Fibroblast of mammary gland (primary cell): ENCODE measurements around the gene ZIC3.
"Not testable (repeated sequence)": the region's sequence is repeated elsewhere in the genome, so short reads cannot be mapped to it uniquely, and the experiment has no call there.

Source experiments
- DNase-seq: peaks from one replicate; pipeline ENCODE4 v3.0.0-alpha.2; 2010; ENCODE audit warnings: low read depth
- H3K4me3 ChIP-seq: 2 replicates; pipeline ENCODE4 v1.5.1; 2011; ENCODE audit warnings: low read depth, mild to moderate bottlenecking, low read length, moderate library complexity; ENCODE audit not compliant: control insufficient read depth
- CTCF ChIP-seq: conservative IDR thresholded peaks from 2 replicates; pipeline ENCODE4 v1.5.1; 2011; ENCODE audit warnings: low read depth, low read length, inconsistent platforms; ENCODE audit not compliant: control insufficient read depth, insufficient read depth

ZIC3 gene

GRCh38 chrX:137549851-137550664, 15.9 kb upstream of the ZIC3 start:
- DNase-seq, result no peak
- no peak overlapping the region for H3K4me3 ChIP-seq
- no peak for TF ChIP-seq CTCF

- no peak for TF ChIP-seq CTCF
- DNase-seq, result no peak
- no peak overlapping the region for H3K4me3 ChIP-seq
These were observed 15.2 kb upstream of the ZIC3 start for GRCh38 chrX:137550665-137551261.

GRCh38 chrX:137552098-137552497, 13.8 kb upstream of the ZIC3 start:
- DNase-seq, H3K4me3 ChIP-seq: not testable (repeated sequence)

- no peak overlapping the region for H3K4me3 ChIP-seq
- TF ChIP-seq CTCF, result no peak
- no peak for DNase-seq
These were observed 3.8 kb upstream of the ZIC3 start for GRCh38 chrX:137562096-137562495.

GRCh38 chrX:137563681-137564651, 2.0 kb upstream of the ZIC3 start:
- H3K4me3 ChIP-seq, result no peak overlapping the region
- no peak for DNase-seq
- no peak for TF ChIP-seq CTCF

- no peak for TF ChIP-seq CTCF
These were observed 516 bp upstream of the ZIC3 start for GRCh38 chrX:137565318-137565904.

More at GRCh38 chrX:137565318-137565904, 516 bp upstream of the ZIC3 start:
- H3K4me3 ChIP-seq, result no peak overlapping the region
- no peak for DNase-seq
